Measurements from ENCODE around the gene HRH2.
"Not testable (repeated sequence)": the region's sequence is repeated elsewhere in the genome, so short reads cannot be mapped to it uniquely, and the experiment has no call there.

HRH2 gene

DNA sequence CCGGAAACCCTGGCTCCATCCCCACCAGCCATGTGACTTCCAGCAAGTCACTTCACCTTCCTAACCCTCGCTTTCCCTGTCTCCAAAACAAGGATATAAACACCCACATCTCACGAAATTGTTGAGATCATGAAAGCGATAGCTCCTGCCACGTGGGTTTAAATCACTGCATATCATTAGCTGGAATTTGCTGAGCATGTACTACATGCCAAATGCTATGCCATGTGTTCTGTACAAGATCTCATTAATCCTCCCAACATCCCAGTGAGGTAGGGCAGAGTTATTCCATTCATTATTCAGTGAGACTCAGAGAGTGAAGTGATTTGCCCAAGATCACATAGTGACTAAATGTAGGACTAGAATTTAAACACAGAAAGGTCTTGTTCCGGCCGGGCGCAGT is 29.2 kb upstream of the HRH2 start:
- H3K4me1 Mint-ChIP-seq (ENCODE audit: low read depth): no peaks in the 10 kb centered on the region
- DNase-seq: no peak
- H3K4me3 Mint-ChIP-seq: no peak overlapping the region
- no peaks in the 10 kb centered on the region for H3K27me3 Mint-ChIP-seq
- no peak overlapping the region for H3K27ac Mint-ChIP-seq
- H3K9me3 Mint-ChIP-seq: peaks cover 20% of the 10 kb centered on the region
- H3K36me3 Mint-ChIP-seq (ENCODE audit: low read depth): peaks cover 1% of the 10 kb centered on the region

DNA sequence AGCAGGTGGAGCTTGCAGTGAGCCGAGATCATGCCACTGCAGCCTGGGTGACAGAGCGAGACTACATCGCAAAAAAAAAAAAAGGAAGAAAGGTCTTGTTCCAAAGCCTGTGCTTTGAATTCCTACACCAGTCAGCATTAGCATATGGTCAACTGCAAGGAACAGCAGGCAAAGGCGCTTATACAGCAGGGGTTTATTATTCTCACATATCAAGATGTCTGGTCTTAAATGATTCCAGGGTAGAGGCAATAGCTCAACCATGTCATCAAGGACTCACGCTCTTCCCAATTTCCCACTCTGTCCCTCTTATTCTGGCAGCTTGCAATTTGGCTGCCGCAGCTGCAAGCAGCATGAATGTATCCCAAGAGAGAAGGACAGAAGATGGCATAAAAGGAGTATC is 28.6 kb upstream of the HRH2 start:
- Mint-ChIP-seq H3K4me1 (ENCODE audit: low read depth) (no peaks in the 10 kb centered on the region), H3K27ac (no peak overlapping the region), H3K36me3 (ENCODE audit: low read depth) (peaks cover 1% of the 10 kb centered on the region), H3K9me3 (peaks cover 20% of the 10 kb centered on the region), H3K27me3 (no peaks in the 10 kb centered on the region), H3K4me3 (no peak overlapping the region)
- DNase-seq: no peak

DNA sequence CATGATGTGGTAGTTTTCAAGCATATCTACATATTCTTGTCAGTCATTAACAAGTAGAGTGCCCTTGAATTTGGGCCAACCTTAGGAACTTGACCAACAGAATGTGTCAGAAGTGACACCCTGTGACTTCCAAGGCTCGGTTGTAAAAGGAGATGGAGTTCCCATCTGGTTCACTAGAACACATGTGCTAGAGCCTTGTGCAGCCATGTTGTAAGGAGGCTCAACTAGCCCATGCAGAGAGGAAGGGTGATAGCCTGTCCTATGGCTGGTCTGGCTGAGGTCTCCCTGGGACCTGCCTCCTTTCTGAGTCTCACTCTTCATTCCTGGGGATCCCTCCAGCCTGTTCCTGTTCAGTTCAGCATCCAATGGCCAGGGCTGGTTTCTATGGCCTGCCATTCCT is 28.1 kb upstream of the HRH2 start:
- H3K4me1 Mint-ChIP-seq (ENCODE audit: low read depth): no peaks in the 10 kb centered on the region
- H3K9me3 Mint-ChIP-seq: peaks cover 20% of the 10 kb centered on the region
- H3K27ac Mint-ChIP-seq: no peak overlapping the region
- H3K36me3 Mint-ChIP-seq (ENCODE audit: low read depth): peaks cover 1% of the 10 kb centered on the region
- no peaks in the 10 kb centered on the region for H3K27me3 Mint-ChIP-seq
- no peak overlapping the region for H3K4me3 Mint-ChIP-seq
- no peak for DNase-seq

GRCh38 chr5:175635854-175636584 is 21.9 kb upstream of the HRH2 start:
- DNase-seq: no peak
- no peak overlapping the region for H3K27ac Mint-ChIP-seq
- no peaks in the 10 kb centered on the region for H3K27me3 Mint-ChIP-seq

DNA sequence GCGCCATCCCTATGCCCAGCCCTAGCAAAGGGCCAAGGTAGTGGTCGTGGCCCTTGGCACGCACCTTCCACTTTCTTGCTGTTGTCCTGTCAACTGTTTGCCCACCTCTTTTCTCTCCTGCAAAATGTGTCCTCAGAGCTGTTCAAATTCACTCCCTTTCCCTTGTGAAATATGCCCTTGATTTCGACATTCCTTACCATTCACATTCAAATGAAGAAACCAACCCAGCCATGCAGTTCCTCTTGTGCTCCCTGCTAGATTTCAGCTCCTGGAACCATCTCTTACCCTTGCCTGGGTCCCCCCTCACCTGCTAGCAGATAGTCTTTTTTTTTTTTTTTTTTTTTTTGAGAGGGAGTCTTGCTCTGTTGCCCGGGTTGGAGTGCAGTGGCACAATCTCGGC is 19.6 kb upstream of the HRH2 start:
- Mint-ChIP-seq H3K4me1 (ENCODE audit: low read depth) (peaks cover 34% of the 10 kb centered on the region), H3K36me3 (ENCODE audit: low read depth) (no peaks in the 10 kb centered on the region), H3K4me3 (no peak overlapping the region), H3K27ac (no peak overlapping the region), H3K27me3 (no peaks in the 10 kb centered on the region), H3K9me3 (no peaks in the 10 kb centered on the region)
- DNase-seq: no peak

More at GRCh38 chr5:175635854-175636584, 21.9 kb upstream of the HRH2 start:
- no peaks in the 10 kb centered on the region for H3K9me3 Mint-ChIP-seq
- H3K4me1 Mint-ChIP-seq (ENCODE audit: low read depth): peaks cover 24% of the 10 kb centered on the region
- no peaks in the 10 kb centered on the region for H3K36me3 Mint-ChIP-seq (ENCODE audit: low read depth)
- H3K4me3 Mint-ChIP-seq: no peak overlapping the region

DNA sequence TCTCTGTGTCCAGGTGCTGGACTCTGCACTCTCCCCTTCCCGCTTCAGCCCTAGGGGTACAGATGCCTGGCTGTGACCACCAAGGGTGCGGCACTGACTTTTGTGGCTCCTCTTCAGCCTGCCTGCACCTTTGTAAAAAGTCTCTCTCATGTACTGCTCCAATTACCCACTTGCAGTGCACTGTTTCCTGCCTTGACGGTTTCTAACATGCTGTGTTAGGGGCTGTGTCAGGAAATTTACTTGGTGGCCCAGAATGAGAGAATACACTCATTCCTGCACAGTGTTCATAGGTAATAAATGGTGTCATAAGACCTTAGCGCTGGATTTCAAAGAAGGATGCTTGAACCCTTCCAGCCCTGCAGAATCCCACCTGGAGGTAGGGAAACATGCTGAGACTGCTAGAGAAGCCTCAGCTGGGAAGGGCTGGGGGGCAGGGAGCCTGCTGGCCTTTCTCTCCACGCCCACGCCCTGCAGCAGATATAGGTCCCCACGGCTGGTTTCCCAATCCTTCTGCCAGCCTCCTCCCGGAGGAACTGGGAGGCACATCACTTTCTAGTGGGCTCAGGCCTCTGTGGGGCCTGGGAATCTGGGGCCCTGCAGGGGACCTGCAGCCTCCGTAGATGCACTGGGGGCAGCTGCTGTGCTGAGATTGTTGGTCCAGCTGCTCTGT is 17.6 kb upstream of the HRH2 start:
- DNase-seq: no peak
- no peak overlapping the region for H3K4me3 Mint-ChIP-seq
- no peaks in the 10 kb centered on the region for H3K27me3 Mint-ChIP-seq
- peaks cover 34% of the 10 kb centered on the region for H3K4me1 Mint-ChIP-seq (ENCODE audit: low read depth)
- H3K27ac Mint-ChIP-seq: no peak overlapping the region
- H3K9me3 Mint-ChIP-seq: no peaks in the 10 kb centered on the region
- no peaks in the 10 kb centered on the region for H3K36me3 Mint-ChIP-seq (ENCODE audit: low read depth)

DNA sequence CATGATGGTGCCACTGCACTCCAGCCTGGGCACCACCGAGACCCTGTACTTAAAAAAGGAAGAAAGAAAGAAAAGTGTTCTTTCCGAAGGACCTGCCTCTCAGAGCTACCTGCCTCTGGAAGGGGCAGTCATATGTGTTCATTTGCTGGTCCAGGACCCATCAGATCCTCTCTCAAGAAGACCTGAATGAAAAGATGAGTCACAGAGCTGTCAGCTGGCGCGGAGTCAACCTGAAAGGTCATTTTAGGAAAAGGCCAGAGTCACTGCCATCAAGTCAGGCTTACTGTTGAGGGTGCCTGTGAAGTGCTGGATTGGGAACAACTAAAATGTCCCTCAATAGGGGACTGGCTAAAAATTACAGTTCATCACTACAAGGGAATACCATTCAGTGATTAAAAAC is 14.9 kb upstream of the HRH2 start:
- H3K4me3 Mint-ChIP-seq: no peak overlapping the region
- H3K27ac Mint-ChIP-seq: no peak overlapping the region
- peaks cover 44% of the 10 kb centered on the region for H3K4me1 Mint-ChIP-seq (ENCODE audit: low read depth)
- no peaks in the 10 kb centered on the region for H3K36me3 Mint-ChIP-seq (ENCODE audit: low read depth)
- no peak for DNase-seq
- H3K27me3 Mint-ChIP-seq: no peaks in the 10 kb centered on the region
- peaks cover 6% of the 10 kb centered on the region for H3K9me3 Mint-ChIP-seq

GRCh38 chr5:175646251-175646650 is 11.6 kb upstream of the HRH2 start:
- Mint-ChIP-seq H3K4me3 (no peak overlapping the region), H3K9me3 (peaks cover 23% of the 10 kb centered on the region), H3K36me3 (ENCODE audit: low read depth) (peaks cover 19% of the 10 kb centered on the region), H3K27ac (no peak overlapping the region), H3K27me3 (no peaks in the 10 kb centered on the region), H3K4me1 (ENCODE audit: low read depth) (peaks cover 37% of the 10 kb centered on the region)
- no peak for DNase-seq

GRCh38 chr5:175649967-175650366 is 7.9 kb upstream of the HRH2 start:
- DNase-seq: no peak
- Mint-ChIP-seq H3K27ac (no peak overlapping the region), H3K4me3 (no peak overlapping the region), H3K36me3 (ENCODE audit: low read depth) (peaks cover 19% of the 10 kb centered on the region), H3K4me1 (ENCODE audit: low read depth) (peaks cover 65% of the 10 kb centered on the region), H3K9me3 (peaks cover 23% of the 10 kb centered on the region), H3K27me3 (no peaks in the 10 kb centered on the region)

DNA sequence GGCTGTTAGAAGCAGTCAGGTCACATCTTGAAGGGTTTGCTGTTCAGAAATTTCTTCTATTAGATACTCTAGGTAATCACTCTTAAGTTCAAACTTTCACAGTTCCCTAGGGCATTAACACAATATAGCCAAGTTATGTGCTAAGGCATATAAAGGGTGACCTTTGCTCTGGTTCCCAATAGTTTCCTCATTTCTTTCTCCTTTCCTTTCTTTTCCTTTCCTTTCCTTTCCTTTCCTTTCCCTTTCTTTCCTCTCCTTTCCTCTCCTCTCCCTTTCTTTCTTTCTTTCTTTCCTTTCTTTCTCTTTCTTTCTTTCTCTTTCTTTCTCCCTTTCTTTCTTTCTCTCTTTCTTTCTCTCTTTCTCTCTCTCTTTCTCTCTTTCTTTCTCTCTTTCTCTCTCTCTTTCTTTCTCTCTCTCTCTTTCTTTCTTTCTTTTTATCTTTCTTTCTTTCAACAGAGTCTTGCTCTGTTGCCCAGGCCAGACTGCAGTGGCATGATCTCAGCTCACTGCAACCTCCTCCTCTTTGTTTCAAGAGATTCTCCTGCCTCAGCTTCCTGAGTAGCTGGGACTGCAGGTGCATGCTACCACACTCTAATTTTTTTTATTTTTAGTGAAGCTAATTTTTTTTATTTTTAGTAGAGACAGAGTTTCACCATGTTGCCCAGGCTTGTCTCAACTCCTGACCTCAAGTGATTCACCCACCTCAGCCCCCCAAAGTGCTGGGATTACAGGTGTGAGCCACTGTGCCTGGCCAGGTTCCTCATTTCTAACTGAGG is 7.3 kb upstream of the HRH2 start:
- peaks cover 71% of the 10 kb centered on the region for H3K4me1 Mint-ChIP-seq (ENCODE audit: low read depth)
- not testable (repeated sequence) for H3K4me3 Mint-ChIP-seq

DNA sequence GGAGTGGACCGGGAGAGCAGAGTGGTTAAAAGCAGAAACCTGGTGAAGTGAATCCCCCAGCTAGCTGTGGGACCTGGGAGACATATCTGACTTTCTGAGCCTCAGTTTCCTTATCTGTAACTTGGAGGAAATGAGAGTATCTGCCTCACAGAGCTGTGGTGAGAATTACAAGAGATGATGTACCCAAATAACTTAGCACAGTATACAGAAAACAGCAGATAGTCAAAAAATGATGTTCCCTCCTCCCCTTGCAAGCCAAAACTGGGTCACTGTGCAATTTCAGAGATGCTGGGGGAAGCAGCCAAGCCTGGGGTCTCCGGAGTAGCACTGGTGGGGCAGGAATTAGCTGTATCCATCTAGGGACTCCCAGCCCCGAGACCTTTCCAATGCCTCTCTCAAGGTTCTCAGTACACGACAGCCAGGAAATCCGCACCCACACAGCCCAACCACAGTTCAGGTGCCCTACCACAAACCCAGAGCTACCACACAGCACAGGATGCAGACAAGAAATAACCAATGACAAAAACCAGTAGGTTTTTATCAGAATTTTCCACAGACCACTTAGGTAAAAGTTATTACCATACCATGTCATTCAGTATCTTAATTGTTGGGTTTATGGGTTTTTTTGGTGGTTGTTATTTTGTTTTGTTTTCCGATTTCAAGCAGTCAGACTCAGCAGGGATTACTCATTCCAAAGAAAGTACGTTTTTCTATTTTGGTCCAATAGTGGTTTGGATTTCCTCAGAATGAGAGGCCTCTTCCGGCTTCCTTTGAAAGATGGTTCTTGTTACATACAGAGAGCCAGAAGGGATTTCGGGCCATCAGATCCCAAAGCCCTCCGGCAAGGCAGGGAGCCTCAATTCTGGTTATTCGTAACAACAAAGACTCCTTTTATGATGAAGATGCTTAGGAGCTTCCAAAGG is 4.9 kb upstream of the HRH2 start:
- peak; percentile 83 for DNase-seq
- H3K4me1 Mint-ChIP-seq (ENCODE audit: low read depth): peaks cover 81% of the 10 kb centered on the region
- peak overlapping the region; percentile 98 for H3K27ac Mint-ChIP-seq
- H3K36me3 Mint-ChIP-seq (ENCODE audit: low read depth): peaks cover 20% of the 10 kb centered on the region
- no peaks in the 10 kb centered on the region for H3K27me3 Mint-ChIP-seq
- H3K4me3 Mint-ChIP-seq: peak overlapping the region; percentile 66
- peaks cover 17% of the 10 kb centered on the region for H3K9me3 Mint-ChIP-seq

More for the DNA sequence above, 7.3 kb upstream of the HRH2 start:
- Mint-ChIP-seq H3K9me3 (peaks cover 23% of the 10 kb centered on the region), H3K36me3 (ENCODE audit: low read depth) (peaks cover 19% of the 10 kb centered on the region), H3K27ac (peak overlapping the region; percentile 98)
- H3K27me3 Mint-ChIP-seq, DNase-seq: not testable (repeated sequence)

- Mint-ChIP-seq H3K4me3 (peak overlapping the region; percentile 66), H3K27me3 (no peaks in the 10 kb centered on the region), H3K9me3 (peaks cover 14% of the 10 kb centered on the region), H3K27ac (peak overlapping the region; percentile 98), H3K36me3 (ENCODE audit: low read depth) (peaks cover 22% of the 10 kb centered on the region), H3K4me1 (ENCODE audit: low read depth) (peaks cover 81% of the 10 kb centered on the region)
- DNase-seq: no peak
These were observed 4.1 kb upstream of the HRH2 start for GRCh38 chr5:175653763-175654162.

GRCh38 chr5:175654339-175654738 is 3.5 kb upstream of the HRH2 start:
- peak overlapping the region; percentile 66 for H3K4me3 Mint-ChIP-seq
- no peak for DNase-seq
- peaks cover 83% of the 10 kb centered on the region for H3K4me1 Mint-ChIP-seq (ENCODE audit: low read depth)
- H3K36me3 Mint-ChIP-seq (ENCODE audit: low read depth): peaks cover 22% of the 10 kb centered on the region
- H3K27ac Mint-ChIP-seq: peak overlapping the region; percentile 98
- peaks cover 9% of the 10 kb centered on the region for H3K9me3 Mint-ChIP-seq
- no peaks in the 10 kb centered on the region for H3K27me3 Mint-ChIP-seq

DNA sequence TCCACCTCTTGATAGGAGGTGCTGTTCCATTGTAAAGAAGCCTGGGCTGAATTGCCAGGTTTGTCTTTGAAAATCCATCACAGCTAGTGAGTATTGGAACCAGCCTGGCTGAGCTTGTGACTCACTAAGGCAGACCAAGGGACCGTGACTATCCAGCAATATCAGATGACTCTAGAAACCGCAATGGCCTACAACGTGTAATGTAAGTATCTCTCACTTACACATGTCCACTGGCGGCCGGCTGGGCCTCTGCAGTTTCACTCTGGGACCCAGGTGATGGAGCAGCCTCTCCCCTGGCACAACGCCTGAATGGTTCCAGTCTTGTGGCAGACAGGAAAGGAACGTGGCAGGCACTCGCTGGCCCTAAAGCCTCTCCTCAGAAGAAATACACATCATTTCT is 3.1 kb upstream of the HRH2 start:
- Mint-ChIP-seq H3K27ac (peak overlapping the region; percentile 98), H3K9me3 (peaks cover 6% of the 10 kb centered on the region), H3K27me3 (no peaks in the 10 kb centered on the region), H3K4me1 (ENCODE audit: low read depth) (peaks cover 87% of the 10 kb centered on the region), H3K36me3 (ENCODE audit: low read depth) (peaks cover 23% of the 10 kb centered on the region), H3K4me3 (no peak overlapping the region)
- peak; percentile 47 for DNase-seq

Measured in activated T-cell treated with anti-CD3 and anti-CD28 coated beads, Interleukin-2, amount 50 U/mL, for 24 hours (primary cell).